CD14-positive monocyte (primary cell): ENCODE data around the gene BUB1B. TPM values are rescaled to one million over a fixed set of nuclear protein-coding genes. Genes with fewer than 3 reads are reported as not detected.
"Not testable (repeated sequence)": the region's sequence is repeated elsewhere in the genome, so short reads cannot be mapped to it uniquely, and the experiment has no call there.

Source experiments
- DNase-seq, 3 donors: peaks; one replicate each; pipeline ENCODE4 v3.0.0-alpha.2; 2011 to 2022
- H2AFZ ChIP-seq: 2 replicates; pipeline ENCODE4 v1.6.0; 2012; ENCODE audit warnings: mild to moderate bottlenecking, low read depth, low read length, inconsistent platforms; ENCODE audit not compliant: insufficient read depth, poor library complexity, severe bottlenecking
- H3K27ac ChIP-seq, 2 donors: 1 replicate in 1 of 2; 2 replicates in 1 of 2; pipeline ENCODE4 v1.5.1; 2012 to 2013; ENCODE audit warnings: low read length in 2 of 2, control low read depth in 1 of 2, inconsistent platforms in 1 of 2, low read depth in 1 of 2, mild to moderate bottlenecking in 1 of 2
- H3K27me3 ChIP-seq, 2 donors: one replicate each; pipeline versions ENCODE4 v1.6.0 to v1.6.1; 2011 to 2013; ENCODE audit warnings: low read length in 2 of 2; ENCODE audit not compliant: control insufficient read depth in 2 of 2, insufficient read depth in 2 of 2
- H3K36me3 ChIP-seq, 2 donors: replicated peaks in 1 of 2; 1 replicate in 1 of 2; 2 replicates in 1 of 2; pipeline versions ENCODE4 v1.5.1 to v1.6.1; 2012 to 2013; ENCODE audit warnings: low read length in 2 of 2, control low read depth in 1 of 2, inconsistent platforms in 1 of 2, mild to moderate bottlenecking in 1 of 2; ENCODE audit not compliant: insufficient read depth in 2 of 2, control insufficient read depth in 1 of 2
- H3K4me1 ChIP-seq, 2 donors: 1 replicate in 1 of 2; 2 replicates in 1 of 2; pipeline versions ENCODE4 v1.5.1 to v1.6.1; 2012 to 2013; ENCODE audit warnings: low read length in 2 of 2, control low read depth in 1 of 2, inconsistent platforms in 1 of 2, mild to moderate bottlenecking in 1 of 2, moderate library complexity in 1 of 2; ENCODE audit not compliant: insufficient read depth in 2 of 2, control insufficient read depth in 1 of 2
- H3K4me2 ChIP-seq: replicated peaks from 2 replicates; pipeline ENCODE3; 2012; ENCODE audit warnings: low read length, moderate library complexity, mild to moderate bottlenecking; ENCODE audit not compliant: poor library complexity, severe bottlenecking; ENCODE audit errors: extremely low read depth
- H3K4me3 ChIP-seq, 3 experiments: fragments of 200-600 bp in 1 of 3; sonication (generic) in 1 of 3; replicated peaks in 1 of 3; 1 replicate in 2 of 3; 2 replicates in 1 of 3; pipeline ENCODE4 v1.5.1; 2011 to 2013; ENCODE audit warnings: low read length in 3 of 3, mild to moderate bottlenecking in 3 of 3, control low read depth in 2 of 3, low read depth in 2 of 3, inconsistent platforms in 1 of 3, moderate library complexity in 1 of 3
- H3K79me2 ChIP-seq: 2 replicates; pipeline ENCODE4 v1.6.0; 2012; ENCODE audit warnings: mild to moderate bottlenecking, control low read depth, inconsistent platforms, low read length, moderate library complexity; ENCODE audit not compliant: insufficient read depth
- H3K9ac ChIP-seq: 2 replicates; pipeline ENCODE4 v1.6.0; 2017; ENCODE audit warnings: low read length, mild to moderate bottlenecking; ENCODE audit not compliant: insufficient read depth, poor library complexity, severe bottlenecking
- H3K9me3 ChIP-seq, 2 donors: replicated peaks in 1 of 2; 1 replicate in 1 of 2; 2 replicates in 1 of 2; pipeline versions ENCODE4 v1.5.1 to v1.6.1; 2012 to 2013; ENCODE audit warnings: low read length in 2 of 2, control low read depth in 1 of 2; ENCODE audit not compliant: control insufficient read depth in 1 of 2, insufficient read depth in 1 of 2
- H4K20me1 ChIP-seq: 2 replicates; pipeline ENCODE4 v1.6.0; 2012; ENCODE audit warnings: mild to moderate bottlenecking, low read length, control low read depth, moderate library complexity; ENCODE audit not compliant: insufficient read depth
- H3K27ac Mint-ChIP-seq, 7 donors: one replicate each; pipeline ENCODE4 v1.8.0; 2020; ENCODE audit warnings: mild to moderate bottlenecking in 7 of 7, mixed read lengths in 7 of 7, moderate library complexity in 6 of 7, inconsistent platforms in 2 of 7
- H3K27me3 Mint-ChIP-seq, 3 donors: one replicate each; pipeline ENCODE4 v1.8.0; 2021 to 2022; ENCODE audit warnings: low read depth in 3 of 3, mild to moderate bottlenecking in 3 of 3, mixed read lengths in 3 of 3, moderate library complexity in 3 of 3, inconsistent platforms in 1 of 3
- H3K36me3 Mint-ChIP-seq, 2 donors: one replicate each; pipeline ENCODE4 v1.8.0; 2020; ENCODE audit warnings: mixed read lengths in 2 of 2, inconsistent platforms in 1 of 2, mild to moderate bottlenecking in 1 of 2
- H3K4me1 Mint-ChIP-seq: one replicate; pipeline ENCODE4 v1.8.0; 2020; ENCODE audit warnings: mild to moderate bottlenecking, mixed read lengths
- H3K4me3 Mint-ChIP-seq, 2 donors: one replicate each; pipeline ENCODE4 v1.8.0; 2020; ENCODE audit warnings: mild to moderate bottlenecking in 2 of 2, mixed read lengths in 2 of 2, moderate library complexity in 1 of 2
- H3K9me3 Mint-ChIP-seq, 7 donors: one replicate each; pipeline ENCODE4 v1.8.0; 2020 to 2022; ENCODE audit warnings: mixed read lengths in 7 of 7, mild to moderate bottlenecking in 6 of 7, moderate library complexity in 6 of 7, inconsistent platforms in 2 of 7
- WGBS: methylation state at CpG from one replicate; pipeline ENCODE4 v1.1.5; 2013; ENCODE audit warnings: missing lambda C conversion rate; ENCODE audit not compliant: insufficient coverage; 5-methylcytosine and 5-hydroxymethylcytosine counted together
- intact Hi-C, 2 donors: fragments of 100-400 bp; cut with micrococcal nuclease; formaldehyde crosslinking; loops; one replicate each; pipeline versions ENCODE4 v1.15.0 to v1.15.1; 2023
- polyA plus RNA-seq, 3 donors: library from polyadenylated mRNA; depleted of rRNA in 1 of 3; unstranded in 2 of 3; stranded (reverse) in 1 of 3; fragments of 300-500 nt in 2 of 3; fragments of >200 nt in 1 of 3; fragmentation: Illumina TruSeq in 2 of 3; gene quantifications; 1 replicate in 2 of 3; 2 replicates in 1 of 3; pipeline ENCODE4 v1.2.3, GENCODE V29; 2012 to 2021
- TF ChIP-seq, protein P1 (sequence below): fragments of 200-600 bp; IDR thresholded peaks from one replicate; pipeline ENCODE4 v1.8.0; 2022; ENCODE audit warnings: antibody characterized with exemption, mild to moderate bottlenecking

Gene BUB1B
- polyA plus RNA-seq, 3 donors: 0.01 to 0.51 TPM; not detected in 1

GRCh38 chr15:40136470-40137302, 24.2 kb upstream of the BUB1B start:
- Histone ChIP-seq H3K27ac (no peak overlapping the region), H2AFZ (no peak overlapping the region), H4K20me1 (no peaks in the 10 kb centered on the region), H3K27me3 (no peaks in the 10 kb centered on the region), H3K79me2 (no peaks in the 10 kb centered on the region), H3K4me1 (no peaks in the 10 kb centered on the region), H3K4me2 (no peak overlapping the region), H3K9me3 (no peaks in the 10 kb centered on the region), H3K4me3 (no peak overlapping the region), H3K36me3 (no peaks in the 10 kb centered on the region), H3K9ac (no peak overlapping the region)
- H3K9me3 Mint-ChIP-seq: no peaks in the 10 kb centered on the region
- H3K36me3 Mint-ChIP-seq: no peaks in the 10 kb centered on the region
- H3K4me1 Mint-ChIP-seq: no peaks in the 10 kb centered on the region
- H3K27ac Mint-ChIP-seq: no peak overlapping the region
- no CpG with 5 or more reads among the region's 6 CpGs for WGBS
- peaks cover 0 to 2% (median 0%) of the 10 kb centered on the region in 3 donors for H3K27me3 Mint-ChIP-seq
- DNase-seq: no peak
- intact Hi-C loops: no loop called here
- TF ChIP-seq, protein P1, sequence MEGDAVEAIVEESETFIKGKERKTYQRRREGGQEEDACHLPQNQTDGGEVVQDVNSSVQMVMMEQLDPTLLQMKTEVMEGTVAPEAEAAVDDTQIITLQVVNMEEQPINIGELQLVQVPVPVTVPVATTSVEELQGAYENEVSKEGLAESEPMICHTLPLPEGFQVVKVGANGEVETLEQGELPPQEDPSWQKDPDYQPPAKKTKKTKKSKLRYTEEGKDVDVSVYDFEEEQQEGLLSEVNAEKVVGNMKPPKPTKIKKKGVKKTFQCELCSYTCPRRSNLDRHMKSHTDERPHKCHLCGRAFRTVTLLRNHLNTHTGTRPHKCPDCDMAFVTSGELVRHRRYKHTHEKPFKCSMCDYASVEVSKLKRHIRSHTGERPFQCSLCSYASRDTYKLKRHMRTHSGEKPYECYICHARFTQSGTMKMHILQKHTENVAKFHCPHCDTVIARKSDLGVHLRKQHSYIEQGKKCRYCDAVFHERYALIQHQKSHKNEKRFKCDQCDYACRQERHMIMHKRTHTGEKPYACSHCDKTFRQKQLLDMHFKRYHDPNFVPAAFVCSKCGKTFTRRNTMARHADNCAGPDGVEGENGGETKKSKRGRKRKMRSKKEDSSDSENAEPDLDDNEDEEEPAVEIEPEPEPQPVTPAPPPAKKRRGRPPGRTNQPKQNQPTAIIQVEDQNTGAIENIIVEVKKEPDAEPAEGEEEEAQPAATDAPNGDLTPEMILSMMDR: no peak
- no peak overlapping the region for H3K4me3 Mint-ChIP-seq

GRCh38 chr15:40137303-40138200, 23.3 kb upstream of the BUB1B start:
- 100% methylated on average over 9 of the region's 11 CpGs for WGBS
- H3K4me1 ChIP-seq: no peaks in the 10 kb centered on the region
- Mint-ChIP-seq H3K27me3 (peaks cover 0 to 2% (median 0%) of the 10 kb centered on the region in 3 donors), H3K4me1 (no peaks in the 10 kb centered on the region), H3K4me3 (no peak overlapping the region), H3K9me3 (no peaks in the 10 kb centered on the region), H3K36me3 (no peaks in the 10 kb centered on the region), H3K27ac (no peak overlapping the region)
- TF ChIP-seq, protein P1: no peak
- DNase-seq: no peak
- H3K27ac ChIP-seq: no peak overlapping the region
- H2AFZ ChIP-seq: no peak overlapping the region
- no peaks in the 10 kb centered on the region for H4K20me1 ChIP-seq
- H3K9ac ChIP-seq: no peak overlapping the region
- intact Hi-C loops: no loop called here
- no peak overlapping the region for H3K4me2 ChIP-seq
- H3K79me2 ChIP-seq: no peaks in the 10 kb centered on the region
- H3K4me3 ChIP-seq: no peak overlapping the region
- H3K36me3 ChIP-seq: no peaks in the 10 kb centered on the region
- no peaks in the 10 kb centered on the region for H3K27me3 ChIP-seq
- no peaks in the 10 kb centered on the region for H3K9me3 ChIP-seq

GRCh38 chr15:40138201-40138570, 22.7 kb upstream of the BUB1B start:
- H3K79me2 ChIP-seq, H3K27me3 ChIP-seq, H3K27ac ChIP-seq, H3K9ac ChIP-seq, DNase-seq, H3K9me3 ChIP-seq, H3K4me2 ChIP-seq, H3K4me1 ChIP-seq, H2AFZ ChIP-seq, H3K4me1 Mint-ChIP-seq, H3K9me3 Mint-ChIP-seq, intact Hi-C loops, H3K27me3 Mint-ChIP-seq, H3K36me3 ChIP-seq, H4K20me1 ChIP-seq, H3K36me3 Mint-ChIP-seq, H3K27ac Mint-ChIP-seq, H3K4me3 Mint-ChIP-seq, H3K4me3 ChIP-seq: not testable (repeated sequence)
- no CpG with 5 or more reads among the region's 3 CpGs for WGBS
